Endothelial cell of hepatic sinusoid (primary cell): Measurements from ENCODE around the gene TSR2.

Experiments
- in situ Hi-C: cut with HindIII; loops from 2 replicates; pipeline ENCODE4 v1.10.0; 2017; ENCODE audit warnings: low sequenced_read_pairs

The TSR2 gene

GRCh38 chrX:54439960-54440871 is at the start of gene TSR2:
Gene TSR2 (plus strand): TSS chrX:54440404. CDS start chrX:54440422, 18 bp downstream.
- in situ Hi-C loops: no loop called here

GRCh38 chrX:54397113-54397512 is 43.1 kb upstream of the TSR2 start:
- in situ Hi-C loops: no loop called here

GRCh38 chrX:54407266-54407665 is 32.9 kb upstream of the TSR2 start:
- in situ Hi-C loops: no loop called here

GRCh38 chrX:54411732-54412131 is 28.5 kb upstream of the TSR2 start:
- in situ Hi-C loops: no loop called here

- in situ Hi-C loops: no loop called here
Measured at GRCh38 chrX:54413753-54414152, 26.5 kb upstream of the TSR2 start.

- in situ Hi-C loops: no loop called here
Measured at GRCh38 chrX:54415534-54416350, 24.5 kb upstream of the TSR2 start.

GRCh38 chrX:54416965-54417364 is 23.2 kb upstream of the TSR2 start:
- in situ Hi-C loops: no loop called here

- in situ Hi-C loops: no loop called here
Measured at GRCh38 chrX:54419559-54420302, 20.5 kb upstream of the TSR2 start.

GRCh38 chrX:54422168-54422567 is 18.0 kb upstream of the TSR2 start:
- in situ Hi-C loops: no loop called here

GRCh38 chrX:54423161-54423888 is 16.9 kb upstream of the TSR2 start:
- in situ Hi-C loops: no loop called here

- in situ Hi-C loops: no loop called here
Measured at GRCh38 chrX:54427837-54428424, 12.3 kb upstream of the TSR2 start.

- in situ Hi-C loops: no loop called here
Measured at GRCh38 chrX:54430519-54430918, 9.7 kb upstream of the TSR2 start.

GRCh38 chrX:54435121-54435520 is 5.1 kb upstream of the TSR2 start:
- in situ Hi-C loops: no loop called here

GRCh38 chrX:54442790-54443189 is 2.6 kb downstream of the TSR2 start:
- in situ Hi-C loops: no loop called here

GRCh38 chrX:54444752-54445151 is 4.5 kb downstream of the TSR2 start:
- in situ Hi-C loops: no loop called here

- in situ Hi-C loops: no loop called here
Measured at GRCh38 chrX:54446084-54446483, 5.9 kb downstream of the TSR2 start.

- in situ Hi-C loops: no loop called here
Measured at GRCh38 chrX:54447461-54447860, 7.3 kb downstream of the TSR2 start.

- in situ Hi-C loops: no loop called here
Measured at GRCh38 chrX:54449929-54450328, 9.7 kb downstream of the TSR2 start.

- in situ Hi-C loops: no loop called here
Measured at GRCh38 chrX:54452920-54453319, 12.7 kb downstream of the TSR2 start.
